GM12878 (cell line): ENCODE measurements around the gene DUSP8.

Source experiments
- BACH1 ChIP-seq: fragments of 450-650 bp; IDR thresholded peaks from 2 replicates; pipeline ENCODE4 v1.6.1; 2017; ENCODE audit warnings: mild to moderate bottlenecking, borderline replicate concordance
- CBX5 ChIP-seq: sonication (generic); IDR thresholded peaks from 2 replicates; pipeline ENCODE4 v1.6.1; 2016; ENCODE audit warnings: low read depth, moderate library complexity, mild to moderate bottlenecking, inconsistent platforms
- DPF2 ChIP-seq: fragments of 450-650 bp; IDR thresholded peaks from 2 replicates; pipeline ENCODE4 v1.6.1; 2017; ENCODE audit warnings: mild to moderate bottlenecking
- EZH2 ChIP-seq: IDR thresholded peaks from 2 replicates; pipeline ENCODE4 v1.6.1; 2012; ENCODE audit warnings: low read depth, mild to moderate bottlenecking, control low read depth, inconsistent platforms, low read length, borderline replicate concordance; ENCODE audit not compliant: control insufficient read depth
- GABPA ChIP-seq: IDR thresholded peaks from 2 replicates; pipeline ENCODE4 v1.6.1; 2014; ENCODE audit warnings: antibody characterized with exemption, low read depth, mild to moderate bottlenecking, inconsistent platforms
- HCFC1 ChIP-seq: fragments of 150-350 bp; IDR thresholded peaks from 2 replicates; pipeline ENCODE4 v1.6.1; 2014; ENCODE audit warnings: low read length
- NBN ChIP-seq: fragments of 450-650 bp; IDR thresholded peaks from 2 replicates; pipeline ENCODE4 v1.6.1; 2016
- NFIC ChIP-seq: IDR thresholded peaks from 2 replicates; pipeline ENCODE4 v1.6.1; 2012; ENCODE audit warnings: low read depth, mild to moderate bottlenecking, inconsistent platforms, low read length, moderate library complexity
- POLR2A ChIP-seq: IDR thresholded peaks from 2 replicates; pipeline ENCODE4 v1.6.1; 2011; ENCODE audit warnings: low read depth, mild to moderate bottlenecking, low read length
- POLR2AphosphoS5 ChIP-seq: IDR thresholded peaks from 2 replicates; pipeline ENCODE4 v1.6.1; 2011; ENCODE audit warnings: mild to moderate bottlenecking, low read length, inconsistent platforms
- RAD21 ChIP-seq: IDR thresholded peaks from 2 replicates; pipeline ENCODE4 v1.6.1; 2011; ENCODE audit warnings: mild to moderate bottlenecking, low read depth, low read length, moderate library complexity; ENCODE audit not compliant: insufficient read depth
- TAF1 ChIP-seq: IDR thresholded peaks from 2 replicates; pipeline ENCODE4 v1.6.1; 2011; ENCODE audit warnings: mild to moderate bottlenecking, low read depth, low read length, borderline replicate concordance
- TF ChIP-seq, protein P1 (sequence below): IDR thresholded peaks from 2 replicates; pipeline ENCODE4 v1.6.1; 2011; ENCODE audit warnings: borderline replicate concordance, low read depth, mild to moderate bottlenecking, moderate library complexity, mixed read lengths, low read length; ENCODE audit not compliant: insufficient read depth; ENCODE audit errors: extremely low read length
- TF ChIP-seq, protein P2 (sequence below), 3 experiments: IDR thresholded peaks in 2 of 3; conservative IDR thresholded peaks in 1 of 3; 2 replicates each; pipeline ENCODE4 v1.5.1; 2011; ENCODE audit warnings: low read depth in 3 of 3, low read length in 3 of 3, mild to moderate bottlenecking in 3 of 3, control low read depth in 2 of 3, moderate library complexity in 2 of 3, inconsistent platforms in 1 of 3, mixed read lengths in 1 of 3; ENCODE audit not compliant: control insufficient read depth in 2 of 3, insufficient read depth in 1 of 3; ENCODE audit errors: extremely low read depth in 1 of 3

- TF ChIP-seq, protein P1, sequence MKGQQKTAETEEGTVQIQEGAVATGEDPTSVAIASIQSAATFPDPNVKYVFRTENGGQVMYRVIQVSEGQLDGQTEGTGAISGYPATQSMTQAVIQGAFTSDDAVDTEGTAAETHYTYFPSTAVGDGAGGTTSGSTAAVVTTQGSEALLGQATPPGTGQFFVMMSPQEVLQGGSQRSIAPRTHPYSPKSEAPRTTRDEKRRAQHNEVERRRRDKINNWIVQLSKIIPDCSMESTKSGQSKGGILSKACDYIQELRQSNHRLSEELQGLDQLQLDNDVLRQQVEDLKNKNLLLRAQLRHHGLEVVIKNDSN, result no peak
- no peak for TF ChIP-seq GABPA
- TF ChIP-seq DPF2, result no peak
- no peak for TF ChIP-seq POLR2A
- no peak for TF ChIP-seq POLR2AphosphoS5
- no peak for TF ChIP-seq EZH2
- TF ChIP-seq NFIC, result no peak
- TF ChIP-seq, protein P2, sequence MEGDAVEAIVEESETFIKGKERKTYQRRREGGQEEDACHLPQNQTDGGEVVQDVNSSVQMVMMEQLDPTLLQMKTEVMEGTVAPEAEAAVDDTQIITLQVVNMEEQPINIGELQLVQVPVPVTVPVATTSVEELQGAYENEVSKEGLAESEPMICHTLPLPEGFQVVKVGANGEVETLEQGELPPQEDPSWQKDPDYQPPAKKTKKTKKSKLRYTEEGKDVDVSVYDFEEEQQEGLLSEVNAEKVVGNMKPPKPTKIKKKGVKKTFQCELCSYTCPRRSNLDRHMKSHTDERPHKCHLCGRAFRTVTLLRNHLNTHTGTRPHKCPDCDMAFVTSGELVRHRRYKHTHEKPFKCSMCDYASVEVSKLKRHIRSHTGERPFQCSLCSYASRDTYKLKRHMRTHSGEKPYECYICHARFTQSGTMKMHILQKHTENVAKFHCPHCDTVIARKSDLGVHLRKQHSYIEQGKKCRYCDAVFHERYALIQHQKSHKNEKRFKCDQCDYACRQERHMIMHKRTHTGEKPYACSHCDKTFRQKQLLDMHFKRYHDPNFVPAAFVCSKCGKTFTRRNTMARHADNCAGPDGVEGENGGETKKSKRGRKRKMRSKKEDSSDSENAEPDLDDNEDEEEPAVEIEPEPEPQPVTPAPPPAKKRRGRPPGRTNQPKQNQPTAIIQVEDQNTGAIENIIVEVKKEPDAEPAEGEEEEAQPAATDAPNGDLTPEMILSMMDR (IDR thresholded peaks at IDR 0.05 in 2 of 3, conservative IDR thresholded peaks at IDR 0.05 in 1 of 3; ENCODE audit: control insufficient read depth in 2 of 3, extremely low read depth in 1 of 3, insufficient read depth in 1 of 3, low read depth in 3 of 3, low read length in 3 of 3), result no peak
- no peak for TF ChIP-seq NBN
- no peak for TF ChIP-seq CBX5
- no peak for TF ChIP-seq BACH1
- TF ChIP-seq TAF1, result no peak
- TF ChIP-seq RAD21, result no peak
- no peak for TF ChIP-seq HCFC1
Measured at GRCh38 chr11:1568441-1568911, 3.6 kb downstream of the DUSP8 start.
